K562 (cell line): ENCODE results near the gene BAZ2A. TPM values are rescaled to one million over a fixed set of nuclear protein-coding genes. Genes with fewer than 3 reads are reported as not detected.
A peak's percentile ranks its signal among the peaks of the same experiment; 100 is the strongest.

ENCODE experiments used
- HNRNPLL ChIP-seq: fragments of 200-400 bp; formaldehyde crosslinking; IDR thresholded peaks from 2 replicates; pipeline ENCODE4 v1.6.1; 2017; ENCODE audit warnings: low read length, low read depth, mild to moderate bottlenecking; ENCODE audit not compliant: poor library complexity, severe bottlenecking
- MTA3 ChIP-seq: fragments of 450-650 bp; formaldehyde crosslinking; IDR thresholded peaks from 2 replicates; pipeline ENCODE4 v1.6.1; 2017; ENCODE audit warnings: mild to moderate bottlenecking, borderline replicate concordance
- NONO ChIP-seq, 2 experiments: fragments of 200-400 bp in 1 of 2; fragments of 450-650 bp in 1 of 2; formaldehyde crosslinking in 1 of 2; IDR thresholded peaks; 2 replicates each; pipeline ENCODE4 v1.6.1; 2017; ENCODE audit warnings: low read depth in 2 of 2, mild to moderate bottlenecking in 2 of 2, moderate library complexity in 2 of 2, low read length in 1 of 2
- PCBP1 ChIP-seq: fragments of 200-400 bp; formaldehyde crosslinking; IDR thresholded peaks from 2 replicates; pipeline ENCODE4 v1.6.1; 2018; ENCODE audit warnings: mild to moderate bottlenecking, low read depth, low read length; ENCODE audit not compliant: poor library complexity, severe bottlenecking
- SMC3 ChIP-seq: conservative IDR thresholded peaks from 2 replicates; pipeline ENCODE4 v1.6.1; 2011; ENCODE audit warnings: low read depth, low read length, improper control_type of control experiment; ENCODE audit not compliant: insufficient read depth
- SRF ChIP-seq, 2 experiments: fragments of 250-450, 450-650 bp in 1 of 2; sonication (Bioruptor Pico) in 1 of 2; sonication (generic) in 1 of 2; formaldehyde crosslinking; IDR thresholded peaks; 2 replicates each; pipeline versions ENCODE4 v1.5.0 to v1.5.1; 2020 to 2022; ENCODE audit warnings: mild to moderate bottlenecking in 1 of 2, missing genetic modification reagents in 1 of 2
- SRSF1 ChIP-seq: fragments of 200-400 bp; formaldehyde crosslinking; IDR thresholded peaks from 2 replicates; pipeline ENCODE4 v1.6.1; 2017; ENCODE audit warnings: mild to moderate bottlenecking, low read depth, low read length, moderate library complexity
- TGIF2 ChIP-seq: sonication (generic); formaldehyde crosslinking; IDR thresholded peaks from 2 replicates; pipeline ENCODE4 v1.8.1; 2022; ENCODE audit warnings: mild to moderate bottlenecking, missing genetic modification reagents, moderate library complexity
- ZNF212 ChIP-seq: fragments of 450-650 bp; formaldehyde crosslinking; IDR thresholded peaks from 2 replicates; pipeline ENCODE4 v1.4.0; 2020; ENCODE audit warnings: mild to moderate bottlenecking
- polyA plus RNA-seq, 8 experiments: library from polyadenylated mRNA; depleted of rRNA in 4 of 8; stranded (reverse) in 5 of 8; unstranded in 3 of 8; fragments of >200 nt; fragmentation: Nextera tagmentation in 2 of 8; fragmentation: Illumina TruSeq in 1 of 8; extraction: Ambion mirVana in 2 of 8; extraction: Trizol in 1 of 8; gene quantifications; 2 replicates each; pipeline versions ENCODE4 v1.2.1 to v1.2.3, GENCODE V29; 2011 to 2014; ENCODE audit warnings: inconsistent platforms in 1 of 8, missing spikeins in 1 of 8
- total RNA-seq, 7 experiments: library from RNA; depleted of rRNA in 6 of 7; stranded (reverse); fragments of >200 nt in 6 of 7; fragmentation: Illumina TruSeq in 2 of 7; extraction: Trizol in 2 of 7; gene quantifications; 2 replicates each; pipeline versions ENCODE4 v1.2.1 to v1.2.3, GENCODE V29; 2011 to 2021; ENCODE audit warnings: low replicate concordance in 1 of 7
- TF ChIP-seq, protein P1 (sequence below): sonication (generic); IDR thresholded peaks from 2 replicates; pipeline ENCODE4 v1.6.1; 2016
- TF ChIP-seq, protein P2 (sequence below): fragments of 450-650 bp; conservative IDR thresholded peaks from 2 replicates; pipeline ENCODE4 v1.6.1; 2016; ENCODE audit warnings: missing genetic modification characterization, low read depth, mild to moderate bottlenecking, missing compliant biosample characterization, moderate library complexity
- TF ChIP-seq, protein P3 (sequence below): fragments of 250-450 bp; sonication (Bioruptor Pico); IDR thresholded peaks from 2 replicates; pipeline ENCODE4 v1.5.0; 2021; ENCODE audit warnings: mild to moderate bottlenecking, borderline replicate concordance
- TF ChIP-seq, protein P4 (sequence below): fragments of 450-650 bp; IDR thresholded peaks from 2 replicates; pipeline ENCODE4 v1.6.1; 2016; ENCODE audit warnings: mild to moderate bottlenecking
- TF ChIP-seq, protein P5 (sequence below): fragments of 450-650 bp; IDR thresholded peaks from 2 replicates; pipeline ENCODE4 v1.6.1; 2018; ENCODE audit not compliant: partially characterized antibody

The BAZ2A gene
- total and polyA plus RNA-seq, 9 of the 15 experiments (the other 6 are each of a cell fraction or from before 2014, with no cell fraction given) = 4.5 to 86.4 (median 26.2) TPM

DNA sequence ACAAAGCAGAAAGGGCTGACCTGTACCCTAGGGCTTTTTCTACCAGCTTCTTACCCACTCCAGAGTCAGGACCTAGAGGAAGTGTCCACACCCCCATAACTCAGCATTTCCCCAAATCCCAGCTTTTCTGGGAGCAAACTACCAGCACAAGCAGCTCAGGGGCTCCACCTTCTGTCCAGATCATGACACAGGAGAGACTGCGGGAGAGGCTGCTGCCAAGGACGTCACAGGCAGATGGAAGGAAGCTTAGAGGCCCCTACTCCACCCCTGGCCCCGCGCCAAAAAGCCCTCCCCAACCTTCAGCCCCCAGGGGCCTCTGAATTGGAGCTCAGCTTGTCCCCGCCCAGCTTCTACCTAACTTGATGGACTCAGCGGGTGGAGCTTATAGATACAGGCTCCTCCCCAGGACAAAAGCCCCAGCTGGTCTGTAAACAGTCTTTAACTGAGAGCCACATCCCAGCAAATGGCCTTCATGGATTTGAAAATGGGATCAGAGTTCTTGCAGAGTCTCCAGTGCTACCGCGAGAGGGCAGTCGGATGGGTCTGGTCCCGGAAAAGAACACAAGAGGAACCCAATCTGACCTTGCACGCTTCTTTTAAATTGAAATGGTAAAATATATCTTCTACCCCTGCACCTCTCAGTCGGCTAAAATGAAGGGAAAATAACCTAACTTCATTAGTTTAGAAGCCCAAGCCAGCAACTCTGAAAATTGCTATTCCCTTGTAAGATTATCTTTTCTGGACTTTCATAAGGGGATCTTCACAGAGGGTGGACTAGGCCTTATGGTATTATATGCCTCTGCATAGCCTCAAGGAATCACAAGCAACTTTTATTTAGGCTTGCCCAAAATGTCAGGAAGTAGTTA lies 6.8 kb upstream of the BAZ2A start (continued):
- TF ChIP-seq SRF (CRISPR knock-in tag; IDR thresholded peaks at IDR 0.05) (peak; percentile 60 to 81; a peak in 2 of 4 replicates), TGIF2 (no peak), ZNF212 (CRISPR knock-in tag) (no peak), MTA3 (no peak; the same call in none of the 2 replicates), SMC3 (peak; percentile 60; the same call in 1 of the 2 replicates), HNRNPLL (no peak), NONO (IDR thresholded peaks at IDR 0.05; ENCODE audit: low read depth in 2 of 2, low read length in 1 of 2) (no peak), SRSF1 (no peak), PCBP1 (no peak)
- TF ChIP-seq, protein P1, sequence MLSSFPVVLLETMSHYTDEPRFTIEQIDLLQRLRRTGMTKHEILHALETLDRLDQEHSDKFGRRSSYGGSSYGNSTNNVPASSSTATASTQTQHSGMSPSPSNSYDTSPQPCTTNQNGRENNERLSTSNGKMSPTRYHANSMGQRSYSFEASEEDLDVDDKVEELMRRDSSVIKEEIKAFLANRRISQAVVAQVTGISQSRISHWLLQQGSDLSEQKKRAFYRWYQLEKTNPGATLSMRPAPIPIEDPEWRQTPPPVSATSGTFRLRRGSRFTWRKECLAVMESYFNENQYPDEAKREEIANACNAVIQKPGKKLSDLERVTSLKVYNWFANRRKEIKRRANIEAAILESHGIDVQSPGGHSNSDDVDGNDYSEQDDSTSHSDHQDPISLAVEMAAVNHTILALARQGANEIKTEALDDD = peak; percentile 42; the same call in 1 of the 2 replicates
- TF ChIP-seq, protein P2, sequence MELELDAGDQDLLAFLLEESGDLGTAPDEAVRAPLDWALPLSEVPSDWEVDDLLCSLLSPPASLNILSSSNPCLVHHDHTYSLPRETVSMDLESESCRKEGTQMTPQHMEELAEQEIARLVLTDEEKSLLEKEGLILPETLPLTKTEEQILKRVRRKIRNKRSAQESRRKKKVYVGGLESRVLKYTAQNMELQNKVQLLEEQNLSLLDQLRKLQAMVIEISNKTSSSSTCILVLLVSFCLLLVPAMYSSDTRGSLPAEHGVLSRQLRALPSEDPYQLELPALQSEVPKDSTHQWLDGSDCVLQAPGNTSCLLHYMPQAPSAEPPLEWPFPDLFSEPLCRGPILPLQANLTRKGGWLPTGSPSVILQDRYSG (tag) = no peak
- TF ChIP-seq, protein P3, sequence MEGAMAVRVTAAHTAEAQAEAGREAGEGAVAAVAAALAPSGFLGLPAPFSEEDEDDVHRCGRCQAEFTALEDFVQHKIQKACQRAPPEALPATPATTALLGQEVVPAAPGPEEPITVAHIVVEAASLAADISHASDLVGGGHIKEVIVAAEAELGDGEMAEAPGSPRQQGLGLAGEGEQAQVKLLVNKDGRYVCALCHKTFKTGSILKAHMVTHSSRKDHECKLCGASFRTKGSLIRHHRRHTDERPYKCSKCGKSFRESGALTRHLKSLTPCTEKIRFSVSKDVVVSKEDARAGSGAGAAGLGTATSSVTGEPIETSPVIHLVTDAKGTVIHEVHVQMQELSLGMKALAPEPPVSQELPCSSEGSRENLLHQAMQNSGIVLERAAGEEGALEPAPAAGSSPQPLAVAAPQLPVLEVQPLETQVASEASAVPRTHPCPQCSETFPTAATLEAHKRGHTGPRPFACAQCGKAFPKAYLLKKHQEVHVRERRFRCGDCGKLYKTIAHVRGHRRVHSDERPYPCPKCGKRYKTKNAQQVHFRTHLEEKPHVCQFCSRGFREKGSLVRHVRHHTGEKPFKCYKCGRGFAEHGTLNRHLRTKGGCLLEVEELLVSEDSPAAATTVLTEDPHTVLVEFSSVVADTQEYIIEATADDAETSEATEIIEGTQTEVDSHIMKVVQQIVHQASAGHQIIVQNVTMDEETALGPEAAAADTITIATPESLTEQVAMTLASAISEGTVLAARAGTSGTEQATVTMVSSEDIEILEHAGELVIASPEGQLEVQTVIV (CRISPR knock-in tag) = no peak
- TF ChIP-seq, protein P4, sequence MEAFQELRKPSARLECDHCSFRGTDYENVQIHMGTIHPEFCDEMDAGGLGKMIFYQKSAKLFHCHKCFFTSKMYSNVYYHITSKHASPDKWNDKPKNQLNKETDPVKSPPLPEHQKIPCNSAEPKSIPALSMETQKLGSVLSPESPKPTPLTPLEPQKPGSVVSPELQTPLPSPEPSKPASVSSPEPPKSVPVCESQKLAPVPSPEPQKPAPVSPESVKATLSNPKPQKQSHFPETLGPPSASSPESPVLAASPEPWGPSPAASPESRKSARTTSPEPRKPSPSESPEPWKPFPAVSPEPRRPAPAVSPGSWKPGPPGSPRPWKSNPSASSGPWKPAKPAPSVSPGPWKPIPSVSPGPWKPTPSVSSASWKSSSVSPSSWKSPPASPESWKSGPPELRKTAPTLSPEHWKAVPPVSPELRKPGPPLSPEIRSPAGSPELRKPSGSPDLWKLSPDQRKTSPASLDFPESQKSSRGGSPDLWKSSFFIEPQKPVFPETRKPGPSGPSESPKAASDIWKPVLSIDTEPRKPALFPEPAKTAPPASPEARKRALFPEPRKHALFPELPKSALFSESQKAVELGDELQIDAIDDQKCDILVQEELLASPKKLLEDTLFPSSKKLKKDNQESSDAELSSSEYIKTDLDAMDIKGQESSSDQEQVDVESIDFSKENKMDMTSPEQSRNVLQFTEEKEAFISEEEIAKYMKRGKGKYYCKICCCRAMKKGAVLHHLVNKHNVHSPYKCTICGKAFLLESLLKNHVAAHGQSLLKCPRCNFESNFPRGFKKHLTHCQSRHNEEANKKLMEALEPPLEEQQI = no peak
- TF ChIP-seq, protein P5, sequence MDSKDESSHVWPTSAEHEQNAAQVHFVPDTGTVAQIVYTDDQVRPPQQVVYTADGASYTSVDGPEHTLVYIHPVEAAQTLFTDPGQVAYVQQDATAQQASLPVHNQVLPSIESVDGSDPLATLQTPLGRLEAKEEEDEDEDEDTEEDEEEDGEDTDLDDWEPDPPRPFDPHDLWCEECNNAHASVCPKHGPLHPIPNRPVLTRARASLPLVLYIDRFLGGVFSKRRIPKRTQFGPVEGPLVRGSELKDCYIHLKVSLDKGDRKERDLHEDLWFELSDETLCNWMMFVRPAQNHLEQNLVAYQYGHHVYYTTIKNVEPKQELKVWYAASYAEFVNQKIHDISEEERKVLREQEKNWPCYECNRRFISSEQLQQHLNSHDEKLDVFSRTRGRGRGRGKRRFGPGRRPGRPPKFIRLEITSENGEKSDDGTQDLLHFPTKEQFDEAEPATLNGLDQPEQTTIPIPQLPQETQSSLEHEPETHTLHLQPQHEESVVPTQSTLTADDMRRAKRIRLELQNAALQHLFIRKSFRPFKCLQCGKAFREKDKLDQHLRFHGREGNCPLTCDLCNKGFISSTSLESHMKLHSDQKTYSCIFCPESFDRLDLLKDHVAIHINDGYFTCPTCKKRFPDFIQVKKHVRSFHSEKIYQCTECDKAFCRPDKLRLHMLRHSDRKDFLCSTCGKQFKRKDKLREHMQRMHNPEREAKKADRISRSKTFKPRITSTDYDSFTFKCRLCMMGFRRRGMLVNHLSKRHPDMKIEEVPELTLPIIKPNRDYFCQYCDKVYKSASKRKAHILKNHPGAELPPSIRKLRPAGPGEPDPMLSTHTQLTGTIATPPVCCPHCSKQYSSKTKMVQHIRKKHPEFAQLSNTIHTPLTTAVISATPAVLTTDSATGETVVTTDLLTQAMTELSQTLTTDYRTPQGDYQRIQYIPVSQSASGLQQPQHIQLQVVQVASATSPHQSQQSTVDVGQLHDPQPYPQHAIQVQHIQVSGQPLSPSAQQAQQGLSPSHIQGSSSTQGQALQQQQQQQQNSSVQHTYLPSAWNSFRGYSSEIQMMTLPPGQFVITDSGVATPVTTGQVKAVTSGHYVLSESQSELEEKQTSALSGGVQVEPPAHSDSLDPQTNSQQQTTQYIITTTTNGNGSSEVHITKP = peak; percentile 21
